HEK293T (cell line): ENCODE measurements around the gene MAP2K5.

Experiments used
- CTCF ChIA-PET: fragments of 350-600 bp; formaldehyde crosslinking; extraction: SDS; loops from one replicate; lab custom pipeline; 2021; ENCODE audit warnings: antibody characterized with exemption, inconsistent platforms; lab: Yijun Ruan, JAX
- POLR2A ChIA-PET: fragments of 350-600 bp; formaldehyde crosslinking; extraction: SDS; loops from one replicate; lab custom pipeline; 2020; ENCODE audit warnings: antibody characterized with exemption, inconsistent platforms; lab: Yijun Ruan, JAX
- DNase-seq: peaks from one replicate; pipeline ENCODE4 v3.0.0; 2012; ENCODE audit warnings: mixed read lengths; ENCODE audit errors: extremely low spot score
- ARNT ChIP-seq: fragments of 450-650 bp; IDR thresholded peaks from 2 replicates; pipeline ENCODE4 v1.6.1; 2017; ENCODE audit warnings: mild to moderate bottlenecking
- BHLHE40 ChIP-seq: fragments of 450-650 bp; IDR thresholded peaks from 2 replicates; pipeline ENCODE4 v1.6.1; 2016; ENCODE audit warnings: mild to moderate bottlenecking, moderate library complexity, borderline replicate concordance
- CTBP1 ChIP-seq: fragments of 450-650 bp; IDR thresholded peaks from 2 replicates; pipeline ENCODE4 v1.6.1; 2016; ENCODE audit warnings: borderline replicate concordance
- ELF4 ChIP-seq: fragments of 450-650 bp; IDR thresholded peaks from 2 replicates; pipeline ENCODE4 v1.6.1; 2017; ENCODE audit warnings: antibody characterized with exemption
- FOXA1 ChIP-seq: fragments of 450-650 bp; IDR thresholded peaks from 2 replicates; pipeline ENCODE4 v1.6.1; 2016; ENCODE audit warnings: mild to moderate bottlenecking
- FOXK2 ChIP-seq: fragments of 450-650 bp; IDR thresholded peaks from 2 replicates; pipeline ENCODE4 v1.6.1; 2016; ENCODE audit warnings: mild to moderate bottlenecking
- FOXM1 ChIP-seq: fragments of 450-650 bp; IDR thresholded peaks from 2 replicates; pipeline ENCODE4 v1.6.1; 2017; ENCODE audit warnings: mild to moderate bottlenecking, borderline replicate concordance
- HDGF ChIP-seq: fragments of 450-650 bp; IDR thresholded peaks from 2 replicates; pipeline ENCODE4 v1.6.1; 2017; ENCODE audit warnings: antibody characterized with exemption, borderline replicate concordance
- L3MBTL2 ChIP-seq: fragments of 450-650 bp; conservative IDR thresholded peaks from 2 replicates; pipeline ENCODE4 v1.6.1; 2016; ENCODE audit warnings: mild to moderate bottlenecking
- LEF1 ChIP-seq: fragments of 450-650 bp; IDR thresholded peaks from 2 replicates; pipeline ENCODE4 v1.6.1; 2017; ENCODE audit warnings: mild to moderate bottlenecking, borderline replicate concordance
- NFRKB ChIP-seq: fragments of 450-650 bp; IDR thresholded peaks from 2 replicates; pipeline ENCODE4 v1.6.1; 2016; ENCODE audit warnings: mild to moderate bottlenecking, moderate library complexity
- SP1 ChIP-seq: fragments of 450-650 bp; IDR thresholded peaks from 2 replicates; pipeline ENCODE4 v1.6.1; 2017
- SUZ12 ChIP-seq: fragments of 450-650 bp; IDR thresholded peaks from 2 replicates; pipeline ENCODE4 v1.6.1; 2016; ENCODE audit warnings: mild to moderate bottlenecking
- TARDBP ChIP-seq: fragments of 450-650 bp; IDR thresholded peaks from 2 replicates; pipeline ENCODE4 v1.6.1; 2016
- ZNF384 ChIP-seq: fragments of 450-650 bp; IDR thresholded peaks from 2 replicates; pipeline ENCODE4 v1.6.1; 2016
- TF ChIP-seq, protein P1 (sequence below): fragments of 450-650 bp; IDR thresholded peaks from 2 replicates; pipeline ENCODE4 v1.6.1; 2016

MAP2K5 gene

GRCh38 chr15:67543348-67543718 lies 830 bp downstream of the MAP2K5 start:
- ChIA-PET CTCF (no interaction called here), POLR2A (interaction anchor here (0.8 to 2.8 kb wide), 2 partner anchors 22 to 1220 kb away, joined by 3 to 22 read pairs; partner anchors contain the start of gene C15orf61)
- TF ChIP-seq, protein P1, sequence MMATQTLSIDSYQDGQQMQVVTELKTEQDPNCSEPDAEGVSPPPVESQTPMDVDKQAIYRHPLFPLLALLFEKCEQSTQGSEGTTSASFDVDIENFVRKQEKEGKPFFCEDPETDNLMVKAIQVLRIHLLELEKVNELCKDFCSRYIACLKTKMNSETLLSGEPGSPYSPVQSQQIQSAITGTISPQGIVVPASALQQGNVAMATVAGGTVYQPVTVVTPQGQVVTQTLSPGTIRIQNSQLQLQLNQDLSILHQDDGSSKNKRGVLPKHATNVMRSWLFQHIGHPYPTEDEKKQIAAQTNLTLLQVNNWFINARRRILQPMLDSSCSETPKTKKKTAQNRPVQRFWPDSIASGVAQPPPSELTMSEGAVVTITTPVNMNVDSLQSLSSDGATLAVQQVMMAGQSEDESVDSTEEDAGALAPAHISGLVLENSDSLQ = peak; percentile 90
- TF ChIP-seq ARNT = no peak
- peak; percentile 29 for DNase-seq

- ChIA-PET CTCF (no interaction called here), POLR2A (interaction anchor here (0.6 to 2.8 kb wide), 2 partner anchors 23 to 82 kb away, joined by 3 to 22 read pairs; partner anchors contain the start of gene C15orf61)
- TF ChIP-seq SUZ12 (no peak), ARNT (no peak), BHLHE40 (no peak), SP1 (no peak), ZNF384 (no peak), FOXM1 (no peak), FOXK2 (no peak), HDGF (no peak), NFRKB (no peak), TARDBP (no peak), L3MBTL2 (no peak), ELF4 (no peak), FOXA1 (no peak), CTBP1 (no peak), LEF1 (no peak)
- TF ChIP-seq, protein P1 = no peak
- DNase-seq = no peak
Observed at GRCh38 chr15:67544475-67544874, 2.0 kb downstream of the MAP2K5 start.

GRCh38 chr15:67545864-67546263 lies 3.4 kb downstream of the MAP2K5 start:
- POLR2A ChIA-PET = no interaction called here

DNA sequence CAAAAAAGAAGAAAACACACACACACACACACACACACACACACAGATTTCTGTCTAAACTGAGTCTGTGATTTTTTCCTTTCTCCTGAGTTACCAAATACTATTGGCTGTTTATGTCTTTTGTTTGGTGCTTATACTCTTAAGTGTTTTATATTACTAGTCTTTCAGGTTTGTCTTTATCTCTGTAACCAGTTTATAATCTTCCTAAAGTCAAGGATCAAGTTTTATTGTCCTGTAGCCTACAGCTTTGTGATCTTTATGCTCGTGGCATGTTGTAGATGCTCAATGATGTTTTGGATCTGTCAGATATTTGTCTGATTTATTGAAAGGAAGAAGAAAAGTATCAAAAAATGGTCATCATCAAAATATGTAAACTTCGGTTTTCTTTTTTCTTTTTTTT lies 4.6 kb downstream of the MAP2K5 start:
- POLR2A ChIA-PET = no interaction called here
- no peak for DNase-seq
- CTCF ChIA-PET = no interaction called here
- TF ChIP-seq SP1 (no peak), ZNF384 (peak; percentile 21; the same call in 1 of the 2 replicates)
- TF ChIP-seq, protein P1 = peak; percentile 45

More at GRCh38 chr15:67545864-67546263, 3.4 kb downstream of the MAP2K5 start:
- CTCF ChIA-PET = interaction anchor here (0.6 kb wide), 3 partner anchors 111 to 692 kb away, joined by 3 to 4 read pairs (median 4); no protein-coding TSS in a partner anchor
- DNase-seq = no peak
- no peak for TF ChIP-seq SP1
- TF ChIP-seq HDGF = no peak
- TF ChIP-seq FOXA1 = no peak
- TF ChIP-seq SUZ12 = no peak
- TF ChIP-seq ELF4 = no peak
- no peak for TF ChIP-seq NFRKB
- no peak for TF ChIP-seq FOXM1
- TF ChIP-seq BHLHE40 = no peak
- no peak for TF ChIP-seq TARDBP
- TF ChIP-seq ARNT = no peak

- DNase-seq = no peak
- TF ChIP-seq SUZ12 = no peak
- no peak for TF ChIP-seq ELF4
- TF ChIP-seq FOXK2 = no peak
- TF ChIP-seq TARDBP = no peak
- peak; percentile 48 for TF ChIP-seq L3MBTL2
- no peak for TF ChIP-seq CTBP1
- ChIA-PET POLR2A (interaction anchor here (1.8 kb wide), 1 partner anchor 26 kb away, joined by 6 read pairs; no protein-coding TSS in a partner anchor), CTCF (interaction anchor here (0.7 kb wide), 1 partner anchor 191 kb away, joined by 4 read pairs; no protein-coding TSS in a partner anchor)
Observed at GRCh38 chr15:67547836-67548235, 5.3 kb downstream of the MAP2K5 start.

DNA sequence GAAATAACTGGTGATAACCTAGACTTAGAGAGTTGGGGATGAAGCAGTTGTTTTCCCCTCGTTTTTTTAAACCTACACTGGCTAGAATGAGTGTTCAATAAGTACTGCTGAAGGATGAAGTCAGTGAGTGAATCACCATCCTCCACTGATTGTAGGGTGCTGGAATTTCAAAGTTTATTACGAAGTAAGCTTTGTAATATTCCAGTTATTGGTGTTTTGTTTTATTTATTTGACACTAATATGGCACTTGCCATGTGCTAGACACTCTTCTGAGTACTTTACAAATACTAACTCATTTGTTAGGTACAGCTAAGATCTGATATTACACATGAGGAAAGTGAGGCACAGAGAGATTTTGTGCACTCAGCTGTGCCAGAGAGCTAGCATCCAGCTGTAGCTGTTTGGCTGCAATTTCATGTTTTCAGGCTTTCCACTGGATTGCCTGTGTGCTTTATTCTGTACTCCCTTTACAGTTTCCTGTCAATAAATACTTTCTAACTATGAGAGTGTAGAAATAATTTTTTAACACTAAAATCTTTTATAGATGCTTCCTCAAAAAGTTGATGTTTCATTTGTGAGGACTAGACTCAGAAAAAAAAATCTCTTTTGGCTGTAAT lies 5.8 kb downstream of the MAP2K5 start:
- no peak for DNase-seq
- TF ChIP-seq NFRKB (no peak), L3MBTL2 (no peak), ELF4 (no peak), TARDBP (no peak), LEF1 (no peak), FOXK2 (no peak), ZNF384 (no peak), ARNT (no peak), FOXA1 (no peak), SUZ12 (no peak), FOXM1 (no peak), SP1 (no peak), CTBP1 (no peak), HDGF (no peak), BHLHE40 (no peak)
- TF ChIP-seq, protein P1 = no peak
- ChIA-PET POLR2A (interaction anchor here (0.8 to 1.8 kb wide), 3 partner anchors 13 to 169 kb away, joined by 3 to 6 read pairs (median 5); no protein-coding TSS in a partner anchor), CTCF (interaction anchor here (0.7 kb wide), 1 partner anchor 192 kb away, joined by 4 read pairs; no protein-coding TSS in a partner anchor)
